BLaER1 treated with 17β-estradiol and CSF1 and Interleukin-3, amounts not matched to agents 10 nM and 100 nM (cell line): Measurements from ENCODE around the gene DYRK1B.

Source experiments
- H3K27ac ChIP-seq, 11 experiments: shearing (Covaris generic); formaldehyde crosslinking; 2 replicates each; pipeline ENCODE4 v1.8.1; 2022
- H3K27me3 ChIP-seq, 11 experiments: shearing (Covaris generic); formaldehyde crosslinking; 2 replicates each; pipeline ENCODE4 v1.8.1; 2022
- H3K36me3 ChIP-seq, 11 experiments: shearing (Covaris generic); formaldehyde crosslinking; 2 replicates each; pipeline ENCODE4 v1.8.1; 2022
- H3K4me1 ChIP-seq, 10 experiments: shearing (Covaris generic); formaldehyde crosslinking; 2 replicates each; pipeline ENCODE4 v1.8.1; 2022
- H3K4me2 ChIP-seq, 11 experiments: shearing (Covaris generic); formaldehyde crosslinking; 2 replicates each; pipeline ENCODE4 v1.8.1; 2022
- H3K4me3 ChIP-seq, 10 experiments: shearing (Covaris generic); formaldehyde crosslinking; 2 replicates each; pipeline ENCODE4 v1.8.1; 2022
- H3K9ac ChIP-seq, 11 experiments: shearing (Covaris generic); formaldehyde crosslinking; 2 replicates each; pipeline ENCODE4 v1.8.1; 2022
- H3K9me3 ChIP-seq, 11 experiments: shearing (Covaris generic); formaldehyde crosslinking; replicated peaks in 1 of 11; 2 replicates each; pipeline ENCODE4 v1.8.1; 2022
- H4K20me1 ChIP-seq, 11 experiments: shearing (Covaris generic); formaldehyde crosslinking; 2 replicates each; pipeline ENCODE4 v1.8.1; 2022
- Cebpa-rat ChIP-seq, 11 experiments: shearing (Covaris generic); IDR thresholded peaks; 2 replicates each; pipeline ENCODE4 v1.8.1; 2022

DYRK1B gene

DNA sequence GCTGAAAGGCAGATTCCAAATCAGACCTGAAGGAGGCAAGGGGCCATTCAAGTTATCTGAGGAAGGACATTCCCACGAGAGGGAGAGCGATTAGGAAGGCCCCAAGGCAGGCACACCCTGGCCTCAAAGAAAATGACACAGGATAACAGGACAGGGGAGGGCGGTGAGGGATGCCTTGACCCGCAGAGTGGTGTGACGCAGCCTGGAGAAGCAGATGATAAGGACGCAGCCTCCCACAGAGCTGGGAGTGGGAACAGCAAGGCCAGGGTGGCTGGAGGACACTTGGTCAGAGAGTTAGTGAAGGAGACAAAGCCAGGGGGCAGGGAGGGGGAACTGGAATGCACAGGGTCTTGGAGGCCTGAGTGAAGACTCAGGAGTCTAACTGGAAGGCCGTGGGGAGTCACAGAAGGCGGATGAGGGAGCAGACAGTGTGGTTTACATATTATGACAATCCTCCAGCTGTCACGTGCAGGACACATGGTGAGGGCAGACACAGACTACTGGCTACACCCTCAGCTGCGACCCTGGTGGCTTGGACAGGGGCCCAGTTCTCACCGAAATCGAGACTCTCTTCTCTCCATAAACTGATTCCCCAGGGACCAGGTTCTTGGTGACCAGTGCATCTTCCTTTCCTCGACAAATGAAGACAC is 5.8 kb upstream of the DYRK1B start:
- Histone ChIP-seq H3K9me3 (no peaks in the 10 kb centered on the region), H3K9ac (peak overlapping the region in 1 of 11 experiments; percentile 1; a peak in 1 of 22 replicates), H3K4me1 (peaks cover 23 to 36% (median 29%) of the 10 kb centered on the region in 10 experiments), H4K20me1 (peaks cover 7 to 99% (median 96%) of the 10 kb centered on the region in 11 experiments; a peak in 21 of 22 replicates), H3K27me3 (no peaks in the 10 kb centered on the region), H3K4me2 (no peak overlapping the region), H3K4me3 (no peak overlapping the region), H3K27ac (no peak overlapping the region), H3K36me3 (peaks cover 55 to 75% (median 67%) of the 10 kb centered on the region in 11 experiments)
- no peak for TF ChIP-seq Cebpa-rat (IDR thresholded peaks at IDR 0.05)

DNA sequence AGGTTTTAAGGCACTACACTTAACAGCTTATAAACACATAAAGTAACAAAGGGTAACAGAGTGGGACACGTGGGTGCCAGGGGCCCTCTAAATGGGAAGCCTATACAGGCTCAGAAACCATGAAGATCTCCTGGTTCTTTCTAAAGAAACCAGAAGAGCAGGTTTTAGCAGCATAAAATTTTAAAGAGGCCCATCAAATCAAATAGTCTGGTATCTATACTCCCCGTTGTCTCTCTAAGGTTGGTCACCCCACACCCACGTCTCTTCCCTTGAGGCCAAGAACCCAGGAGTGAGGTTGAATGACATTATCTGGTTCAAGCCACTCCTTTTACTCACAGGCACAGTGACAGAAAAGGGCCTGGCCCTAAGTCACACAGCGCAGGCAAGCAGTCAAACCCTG is 4.6 kb upstream of the DYRK1B start:
- Histone ChIP-seq H3K27me3 (no peaks in the 10 kb centered on the region), H3K4me3 (no peak overlapping the region), H3K9me3 (no peaks in the 10 kb centered on the region), H3K27ac (no peak overlapping the region), H4K20me1 (peaks cover 7 to 99% (median 89%) of the 10 kb centered on the region in 11 experiments; a peak in 20 of 22 replicates), H3K4me2 (no peak overlapping the region), H3K36me3 (peaks cover 62 to 84% (median 75%) of the 10 kb centered on the region in 11 experiments), H3K9ac (no peak overlapping the region), H3K4me1 (peaks cover 20 to 36% (median 28%) of the 10 kb centered on the region in 10 experiments)
- TF ChIP-seq Cebpa-rat (IDR thresholded peaks at IDR 0.05): no peak

DNA sequence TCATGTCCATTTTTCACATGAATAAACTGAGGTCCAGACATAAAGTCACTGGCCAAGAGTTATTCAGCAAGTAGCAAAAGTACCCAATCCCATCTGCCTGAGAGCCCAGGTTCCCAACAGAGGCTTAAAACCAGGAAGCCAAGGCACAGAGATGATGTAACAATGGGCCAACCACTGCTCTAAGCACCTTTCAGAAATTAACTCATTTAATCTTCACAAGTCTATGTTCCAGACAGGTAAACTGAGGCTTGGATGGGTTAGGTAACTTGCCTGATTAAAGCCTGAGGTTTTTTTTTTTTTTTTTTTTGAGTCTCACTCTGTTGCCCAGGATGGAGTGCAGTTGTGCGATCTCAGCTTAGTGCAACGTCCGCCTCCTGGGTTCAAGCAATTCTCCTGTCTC is 4.0 kb upstream of the DYRK1B start:
- H4K20me1 ChIP-seq: peaks cover 5 to 99% (median 88%) of the 10 kb centered on the region in 11 experiments; a peak in 20 of 22 replicates
- H3K4me2 ChIP-seq: no peak overlapping the region
- H3K27ac ChIP-seq: no peak overlapping the region
- H3K9ac ChIP-seq: no peak overlapping the region
- 0 out of 22 replicates have a peak, but pooled peaks of 1 of the 11 experiments have one; percentile 9 for TF ChIP-seq Cebpa-rat (IDR thresholded peaks at IDR 0.05)
- H3K4me1 ChIP-seq: peaks cover 14 to 36% (median 27%) of the 10 kb centered on the region in 10 experiments
- no peaks in the 10 kb centered on the region for H3K9me3 ChIP-seq
- H3K36me3 ChIP-seq: peaks cover 62 to 79% (median 75%) of the 10 kb centered on the region in 11 experiments
- no peaks in the 10 kb centered on the region for H3K27me3 ChIP-seq
- H3K4me3 ChIP-seq: no peak overlapping the region

DNA sequence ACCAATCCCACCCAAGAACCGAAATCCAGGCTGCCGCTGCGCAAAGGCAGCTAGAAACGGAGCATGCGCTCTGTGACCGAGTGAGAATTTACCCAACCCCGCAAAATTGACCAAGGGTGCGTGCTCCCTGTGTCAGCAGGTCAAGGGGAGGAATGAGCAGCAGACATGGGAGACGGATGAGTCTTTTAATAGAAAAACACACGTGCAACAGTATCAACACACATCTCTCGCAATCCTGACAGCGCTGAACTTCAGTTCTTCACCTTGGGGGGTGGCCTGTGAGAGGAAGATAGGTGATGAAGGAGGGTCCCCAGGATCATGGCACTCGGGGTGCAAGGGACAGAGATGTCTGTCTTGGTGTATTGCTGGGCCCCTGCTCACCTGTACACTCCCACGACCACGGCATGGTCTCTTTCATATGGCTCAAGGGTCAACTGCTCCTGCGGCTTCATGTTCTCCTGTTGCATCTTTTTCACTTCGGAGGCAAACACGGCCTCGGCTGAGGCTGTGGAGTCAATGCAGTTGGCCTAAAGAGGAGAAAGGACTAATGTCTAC is 402 bp upstream of the DYRK1B start:
- no peaks in the 10 kb centered on the region for H3K9me3 ChIP-seq
- peaks cover 14 to 40% (median 36%) of the 10 kb centered on the region in 10 experiments for H3K4me1 ChIP-seq
- H3K27ac ChIP-seq: peak overlapping the region in 2 of 11 experiments; percentile 85 to 91; a peak in 4 of 22 replicates
- peak overlapping the region; percentile 83 to 96 (median 91) for H3K4me2 ChIP-seq
- H4K20me1 ChIP-seq: peaks cover 0 to 99% (median 88%) of the 10 kb centered on the region in 11 experiments; a peak in 18 of 22 replicates
- H3K36me3 ChIP-seq: peaks cover 77 to 82% (median 80%) of the 10 kb centered on the region in 11 experiments
- peak overlapping the region in 7 of 11 experiments; percentile 73 to 84 (median 77); a peak in 7 of 22 replicates for H3K9ac ChIP-seq
- peak overlapping the region in 9 of 10 experiments; percentile 61 to 78 (median 66); a peak in 11 of 20 replicates for H3K4me3 ChIP-seq
- TF ChIP-seq Cebpa-rat (IDR thresholded peaks at IDR 0.05): no peak
- peaks cover 0 to 7% (median 0%) of the 10 kb centered on the region in 11 experiments; a peak in 3 of 22 replicates for H3K27me3 ChIP-seq

DNA sequence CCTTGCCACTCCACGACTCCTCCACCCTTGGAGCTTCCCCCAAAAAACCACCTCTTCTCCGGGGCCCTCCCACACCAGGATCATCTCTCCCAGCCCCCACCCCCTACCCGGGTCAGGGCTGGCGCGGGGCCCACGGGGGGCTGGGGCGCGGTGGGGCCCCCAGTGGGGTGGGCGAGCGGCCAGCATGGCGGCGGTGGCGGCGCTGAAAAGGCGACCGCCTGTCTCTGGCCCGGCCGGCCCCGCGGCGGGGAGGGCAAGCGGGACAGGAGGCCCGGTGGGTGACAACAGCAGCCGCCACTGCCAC is 850 bp downstream of the DYRK1B start:
- no peak for TF ChIP-seq Cebpa-rat (IDR thresholded peaks at IDR 0.05)
- peaks cover 68 to 81% (median 75%) of the 10 kb centered on the region in 11 experiments for H3K36me3 ChIP-seq
- peaks cover 26 to 53% (median 44%) of the 10 kb centered on the region in 10 experiments for H3K4me1 ChIP-seq
- peak overlapping the region; percentile 61 to 78 (median 65) for H3K4me3 ChIP-seq
- peak overlapping the region; percentile 70 to 84 (median 78) for H3K9ac ChIP-seq
- peak overlapping the region; percentile 83 to 96 (median 91) for H3K4me2 ChIP-seq
- H3K27ac ChIP-seq: peak overlapping the region; percentile 34 to 91 (median 77); a peak in 18 of 22 replicates
- no peaks in the 10 kb centered on the region for H3K9me3 ChIP-seq
- H3K27me3 ChIP-seq: peaks cover 0 to 7% (median 0%) of the 10 kb centered on the region in 11 experiments; a peak in 3 of 22 replicates
- peaks cover 0 to 98% (median 87%) of the 10 kb centered on the region in 11 experiments; a peak in 18 of 22 replicates for H4K20me1 ChIP-seq

DNA sequence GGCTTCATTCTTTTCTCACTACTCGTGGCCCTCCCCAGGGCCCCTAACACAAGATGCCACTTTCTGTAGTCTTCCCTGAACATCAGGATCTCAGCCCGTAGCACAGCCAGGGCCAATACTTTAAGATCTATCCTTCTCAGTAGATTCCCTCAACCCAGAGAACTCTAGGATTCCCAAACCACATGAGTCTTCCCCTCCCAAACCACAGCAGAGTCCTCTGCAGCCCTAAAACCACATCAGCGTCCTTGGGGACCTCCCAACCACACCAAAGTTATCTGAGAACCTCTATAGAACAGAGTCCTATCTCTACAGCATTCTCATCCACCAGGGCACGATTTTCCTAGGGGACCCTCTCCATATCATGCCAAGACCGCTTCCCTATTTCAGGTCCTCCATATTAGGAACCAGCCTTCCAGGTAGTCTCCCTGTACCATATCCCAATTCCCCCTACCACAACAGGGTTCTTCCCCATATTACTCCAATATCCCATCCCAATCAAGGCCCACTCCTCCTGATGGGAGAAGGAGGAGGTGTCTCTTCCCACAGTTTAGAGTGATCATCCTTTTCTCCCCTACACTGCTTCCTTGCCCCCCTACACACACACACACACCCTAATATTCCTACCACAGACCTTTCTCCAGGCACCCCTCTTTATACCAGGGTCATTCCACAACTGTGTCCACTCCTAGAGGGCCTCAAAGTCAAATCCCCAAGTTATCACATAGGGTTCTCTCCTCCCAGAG is 1.4 kb downstream of the DYRK1B start:
- peaks cover 27 to 54% (median 45%) of the 10 kb centered on the region in 10 experiments for H3K4me1 ChIP-seq
- peaks cover 0 to 7% (median 0%) of the 10 kb centered on the region in 11 experiments; a peak in 3 of 22 replicates for H3K27me3 ChIP-seq
- H3K4me2 ChIP-seq: peak overlapping the region; percentile 83 to 96 (median 91)
- H3K27ac ChIP-seq: peak overlapping the region in 8 of 11 experiments; percentile 71 to 91 (median 80); a peak in 12 of 22 replicates
- H3K9ac ChIP-seq: peak overlapping the region; percentile 70 to 84 (median 78); a peak in 21 of 22 replicates
- no peaks in the 10 kb centered on the region for H3K9me3 ChIP-seq
- peak overlapping the region; percentile 61 to 78 (median 65) for H3K4me3 ChIP-seq
- H3K36me3 ChIP-seq: peaks cover 67 to 81% (median 75%) of the 10 kb centered on the region in 11 experiments
- TF ChIP-seq Cebpa-rat (IDR thresholded peaks at IDR 0.05): no peak
- H4K20me1 ChIP-seq: peaks cover 0 to 98% (median 83%) of the 10 kb centered on the region in 11 experiments; a peak in 18 of 22 replicates

DNA sequence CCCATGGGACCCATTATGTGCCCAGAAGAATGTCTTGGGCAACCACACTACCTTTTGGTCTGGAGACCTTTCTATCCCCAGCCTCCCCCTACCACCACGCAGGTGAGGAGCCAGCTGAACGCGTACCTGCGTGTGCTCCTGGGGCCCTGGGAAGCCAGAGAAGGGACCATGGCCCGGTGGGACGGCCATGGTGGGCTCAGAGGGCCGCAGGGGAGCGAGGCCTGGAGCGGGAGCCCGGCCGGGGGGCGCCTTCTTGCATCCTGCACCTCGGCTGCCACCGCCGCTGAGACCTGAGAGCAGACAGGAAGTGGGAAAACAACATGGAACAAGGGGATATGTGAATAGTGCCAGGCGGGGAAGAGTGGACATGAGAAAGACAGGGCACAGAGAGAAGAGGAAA is 2.3 kb downstream of the DYRK1B start:
- H3K9ac ChIP-seq: 0 out of 22 replicates have a peak overlapping the region, but pooled peaks of 1 of the 11 experiments have one; percentile 82
- no peak for TF ChIP-seq Cebpa-rat (IDR thresholded peaks at IDR 0.05)
- H3K27me3 ChIP-seq: peaks cover 0 to 7% (median 0%) of the 10 kb centered on the region in 11 experiments; a peak in 3 of 22 replicates
- H3K9me3 ChIP-seq: no peaks in the 10 kb centered on the region
- peaks cover 0 to 93% (median 75%) of the 10 kb centered on the region in 11 experiments; a peak in 18 of 22 replicates for H4K20me1 ChIP-seq
- peaks cover 64 to 79% (median 73%) of the 10 kb centered on the region in 11 experiments for H3K36me3 ChIP-seq
- peak overlapping the region; percentile 83 to 96 (median 91); a peak in 20 of 22 replicates for H3K4me2 ChIP-seq
- H3K4me1 ChIP-seq: peaks cover 27 to 54% (median 45%) of the 10 kb centered on the region in 10 experiments
- no peak overlapping the region for H3K27ac ChIP-seq
- H3K4me3 ChIP-seq: no peak overlapping the region; a peak in 1 of 20 replicates

DNA sequence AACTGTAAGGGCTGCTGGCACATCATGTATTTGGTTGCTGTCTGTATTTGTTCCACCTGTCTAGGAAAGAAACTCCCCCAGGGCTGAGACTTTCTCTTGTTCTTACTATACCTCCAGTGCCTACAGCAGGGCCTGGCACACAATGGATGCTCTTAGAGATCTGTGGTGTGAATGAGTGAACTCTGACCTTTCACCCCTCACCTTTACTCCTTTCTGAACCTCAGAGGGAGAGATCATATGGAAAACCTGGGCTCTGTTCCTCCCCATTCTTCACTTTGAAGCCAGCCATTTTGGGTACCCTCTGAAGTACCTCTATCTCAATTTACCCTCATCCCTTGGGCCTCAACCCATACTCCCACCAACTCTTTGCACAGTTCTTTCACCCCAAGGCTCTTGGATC is 3.1 kb downstream of the DYRK1B start:
- H3K27ac ChIP-seq: no peak overlapping the region
- peaks cover 0 to 7% (median 0%) of the 10 kb centered on the region in 11 experiments; a peak in 3 of 22 replicates for H3K27me3 ChIP-seq
- H3K9me3 ChIP-seq: no peaks in the 10 kb centered on the region
- peaks cover 63 to 79% (median 73%) of the 10 kb centered on the region in 11 experiments for H3K36me3 ChIP-seq
- no peak for TF ChIP-seq Cebpa-rat (IDR thresholded peaks at IDR 0.05)
- H3K4me3 ChIP-seq: no peak overlapping the region
- peak overlapping the region in 1 of 11 experiments; percentile 85; a peak in 1 of 22 replicates for H3K4me2 ChIP-seq
- peaks cover 0 to 88% (median 69%) of the 10 kb centered on the region in 11 experiments; a peak in 18 of 22 replicates for H4K20me1 ChIP-seq
- H3K4me1 ChIP-seq: peaks cover 27 to 54% (median 45%) of the 10 kb centered on the region in 10 experiments
- H3K9ac ChIP-seq: no peak overlapping the region
